ENCODE data around the gene HOXB6.

HOXB6 gene

GRCh38 chr17:48604770-48605329, at the start of gene HOXB6:
Gene HOXB6, minus strand, starts transcription at chr17:48604986. Its CDS starts 6,836 bp downstream, at chr17:48598150.
- DNase-seq, result no peak

- DNase-seq, result no peak
Measured at GRCh38 chr17:48649741-48650140, 45.0 kb upstream of the HOXB6 start.

- DNase-seq, result no peak
Measured at GRCh38 chr17:48647963-48648245, 43.1 kb upstream of the HOXB6 start.

GRCh38 chr17:48647103-48647962, 42.5 kb upstream of the HOXB6 start:
- no peak for DNase-seq

GRCh38 chr17:48646183-48647102, 41.7 kb upstream of the HOXB6 start:
- DNase-seq, result no peak

GRCh38 chr17:48645639-48646182, 40.9 kb upstream of the HOXB6 start:
- DNase-seq, result no peak

- DNase-seq, result no peak
Measured at GRCh38 chr17:48644910-48645557, 40.2 kb upstream of the HOXB6 start.

- DNase-seq, result no peak
Measured at GRCh38 chr17:48644159-48644558, 39.4 kb upstream of the HOXB6 start.

GRCh38 chr17:48643697-48644012, 38.9 kb upstream of the HOXB6 start:
- no peak for DNase-seq

GRCh38 chr17:48642843-48643696, 38.3 kb upstream of the HOXB6 start:
- no peak for DNase-seq

GRCh38 chr17:48642059-48642842, 37.5 kb upstream of the HOXB6 start:
- DNase-seq, result no peak

- DNase-seq, result no peak
Measured at GRCh38 chr17:48641541-48642058, 36.8 kb upstream of the HOXB6 start.

- no peak for DNase-seq
Measured at GRCh38 chr17:48640858-48641180, 36.0 kb upstream of the HOXB6 start.

- no peak for DNase-seq
Measured at GRCh38 chr17:48639982-48640857, 35.4 kb upstream of the HOXB6 start.

- no peak for DNase-seq
Measured at GRCh38 chr17:48639136-48639535, 34.4 kb upstream of the HOXB6 start.

GRCh38 chr17:48637323-48638260, 32.8 kb upstream of the HOXB6 start:
- DNase-seq, result no peak

GRCh38 chr17:48636177-48637018, 31.6 kb upstream of the HOXB6 start:
- DNase-seq, result peak; percentile 66
